Suppressor macrophage (primary cell): ENCODE results near the gene TIAM1.
A peak's percentile ranks its signal among the peaks of the same experiment; 100 is the strongest.

ENCODE experiments used
- DNase-seq, 4 experiments: peaks; one replicate each; pipeline ENCODE4 v3.0.0-alpha.2; 2020 to 2022

TIAM1 gene

GRCh38 chr21:31248598-31248997, 95.5 kb downstream of the TIAM1 start:
- DNase-seq: no peak

- DNase-seq: no peak
Observed at GRCh38 chr21:31243611-31244010, 100.5 kb downstream of the TIAM1 start.

GRCh38 chr21:31236528-31236927, 107.5 kb downstream of the TIAM1 start:
- DNase-seq: peak; percentile 41 to 65 (median 60)

- peak; percentile 19 to 43 (median 32) for DNase-seq
Observed at GRCh38 chr21:31235671-31236450, 108.2 kb downstream of the TIAM1 start.

DNA sequence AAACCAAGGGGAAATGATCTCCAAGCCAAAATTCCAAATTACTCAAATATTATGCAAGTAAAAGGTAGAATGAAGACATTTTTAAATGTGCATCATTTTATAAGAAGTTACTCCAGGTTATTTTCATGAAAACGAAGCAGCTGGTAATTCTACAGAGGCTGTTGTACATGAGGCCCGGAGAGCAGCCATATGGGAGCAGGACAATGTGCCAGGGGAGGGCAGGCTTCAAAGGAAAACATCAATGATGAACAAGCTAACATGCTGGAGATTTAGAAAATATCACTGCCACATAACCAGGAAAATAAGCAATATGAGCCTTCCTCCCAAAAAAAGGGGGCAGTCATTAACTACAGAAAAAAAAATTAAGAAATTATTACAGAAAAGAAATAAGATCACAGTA, 109.1 kb downstream of the TIAM1 start:
- DNase-seq: no peak

DNA sequence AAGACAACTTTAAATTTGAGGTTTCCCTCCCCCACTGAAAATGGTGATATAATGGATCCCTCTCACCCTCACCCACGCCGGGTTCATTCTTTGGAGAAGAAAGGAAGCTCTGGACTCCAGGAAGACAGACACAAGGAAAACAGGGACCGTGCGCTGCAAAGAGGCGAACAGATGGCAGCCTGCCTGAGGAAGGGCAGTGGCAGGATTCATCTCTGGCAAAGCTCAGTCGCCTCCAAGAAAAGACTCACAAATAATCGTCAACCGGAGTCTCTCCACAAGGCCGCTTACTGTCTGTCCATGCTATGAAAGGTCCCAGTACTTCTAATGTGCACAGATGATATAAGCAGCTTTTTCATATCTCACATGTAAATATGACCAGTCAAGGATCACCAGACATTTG, 110.3 kb downstream of the TIAM1 start:
- no peak for DNase-seq

DNA sequence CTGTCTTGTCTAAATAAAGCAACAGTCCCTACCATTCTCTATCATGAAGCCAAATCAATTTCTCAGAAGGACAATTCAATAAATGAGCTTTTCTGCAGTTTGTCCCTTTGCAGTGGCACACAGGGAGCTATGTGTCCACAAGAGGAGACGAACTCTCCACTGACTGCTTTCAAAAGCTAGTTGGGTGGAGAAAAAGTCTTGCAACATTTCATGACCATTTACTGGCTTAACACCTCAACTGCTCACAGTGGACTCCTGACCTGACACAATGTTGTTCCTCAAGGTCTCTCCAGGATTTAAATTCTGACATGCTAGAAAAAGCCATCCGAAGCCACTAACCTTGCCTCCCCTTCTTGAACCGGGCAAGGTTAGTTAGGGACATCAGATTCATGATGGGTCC, 111.7 kb downstream of the TIAM1 start:
- DNase-seq: no peak

DNA sequence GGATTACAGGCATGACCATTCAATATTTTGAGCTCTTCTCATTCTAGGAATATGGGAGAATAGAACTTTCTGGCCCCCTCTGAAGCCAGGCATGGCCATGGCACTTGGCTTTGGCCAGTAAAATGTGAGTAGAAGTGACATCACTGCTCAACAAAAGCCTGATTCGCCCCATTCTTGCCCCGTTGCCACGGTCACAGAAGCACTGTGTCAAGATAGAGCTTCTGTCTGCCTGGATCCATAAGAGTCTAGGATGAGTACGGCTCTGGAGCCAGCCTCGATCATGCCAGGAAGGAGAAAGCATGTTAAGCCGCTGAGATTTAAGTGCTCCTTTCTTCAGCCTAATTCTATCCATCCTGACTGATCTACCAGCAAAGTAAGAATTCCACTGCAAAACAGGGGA, 113.1 kb downstream of the TIAM1 start:
- no peak for DNase-seq

DNA sequence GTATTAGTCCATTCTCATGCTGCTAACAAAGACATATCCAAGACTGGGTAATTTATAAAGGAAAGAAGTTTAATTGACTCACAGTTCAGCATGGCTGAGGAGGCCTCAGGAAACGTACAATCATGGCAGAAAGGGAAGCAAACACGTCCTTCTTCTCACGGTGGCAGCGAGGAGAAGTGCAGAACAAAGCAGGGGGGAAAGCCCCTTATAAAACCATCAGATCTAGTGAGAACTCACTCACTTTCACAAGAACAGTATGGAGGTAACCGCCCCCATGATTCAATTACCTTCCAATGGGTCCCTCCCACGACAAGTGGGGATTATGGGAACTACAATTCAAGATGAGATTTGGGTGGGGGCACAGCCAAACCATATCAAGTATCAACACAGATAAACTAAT, 115.3 kb downstream of the TIAM1 start:
- DNase-seq: peak in 3 of 4 experiments; percentile 12 to 18 (median 14)

- no peak for DNase-seq
Observed at GRCh38 chr21:31225713-31226112, 118.3 kb downstream of the TIAM1 start.

- no peak for DNase-seq
Observed at GRCh38 chr21:31222142-31222541, 121.9 kb downstream of the TIAM1 start.

DNA sequence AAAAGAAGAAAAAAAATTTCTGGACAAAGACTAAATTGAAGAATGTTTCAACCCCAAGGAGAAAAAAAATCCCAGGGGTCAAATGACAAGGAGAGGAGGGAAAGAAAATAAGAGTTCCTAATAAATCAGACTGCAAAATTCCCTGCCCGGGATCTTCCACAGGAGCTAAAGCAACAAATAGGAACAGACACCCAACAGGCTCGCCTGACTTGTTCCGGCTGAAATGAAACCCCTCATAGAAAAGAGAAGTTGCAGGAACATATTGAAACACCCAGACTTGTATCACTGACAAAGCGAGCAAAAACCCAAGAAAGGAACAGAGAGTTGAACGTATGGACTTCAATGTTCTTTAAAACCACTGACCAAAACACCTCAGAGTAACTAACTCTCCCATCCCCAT, 123.0 kb downstream of the TIAM1 start:
- DNase-seq: peak; percentile 55 to 76 (median 64)

DNA sequence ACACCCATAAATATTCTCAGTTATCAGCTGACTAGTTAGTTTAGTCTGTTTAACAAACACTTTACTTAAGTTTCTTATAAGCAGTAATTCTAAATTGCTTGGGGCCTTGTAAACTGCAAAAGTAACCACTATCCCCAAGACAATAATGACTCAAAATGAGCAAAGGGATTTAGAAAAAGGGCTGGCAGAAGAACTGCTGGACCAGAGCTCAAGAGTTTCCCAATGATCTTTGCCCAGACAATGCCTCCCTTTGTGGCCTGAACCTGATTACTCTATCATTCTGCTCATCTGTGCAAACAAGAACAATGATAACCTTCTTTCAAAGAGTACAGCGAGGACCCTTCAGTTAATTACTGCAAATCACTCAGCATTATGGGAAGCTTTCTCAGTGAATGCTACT, 123.5 kb downstream of the TIAM1 start:
- peak in 2 of 4 experiments; percentile 11 to 20 for DNase-seq

- peak; percentile 60 to 83 (median 78) for DNase-seq
Observed at GRCh38 chr21:31218830-31219608, 125.0 kb downstream of the TIAM1 start.

DNA sequence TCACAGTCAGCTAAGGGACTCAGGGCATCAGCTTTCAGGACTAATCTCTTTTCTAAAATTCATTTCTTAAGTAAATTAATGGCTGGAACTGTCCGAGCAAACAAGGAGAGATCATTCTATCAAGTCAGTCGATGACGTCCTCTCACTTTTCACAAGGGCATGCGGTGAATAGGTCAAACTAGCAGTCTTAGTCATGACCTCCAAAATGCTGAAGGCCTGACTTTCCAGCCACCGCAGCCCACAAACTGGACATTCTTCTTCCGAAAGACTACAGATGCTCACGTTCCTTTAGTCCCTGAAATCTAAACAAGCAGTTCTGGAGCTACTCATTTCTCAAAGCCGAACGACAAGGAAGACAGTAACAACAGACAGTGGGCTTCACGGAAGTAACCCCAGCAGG, 127.9 kb downstream of the TIAM1 start:
- no peak for DNase-seq

DNA sequence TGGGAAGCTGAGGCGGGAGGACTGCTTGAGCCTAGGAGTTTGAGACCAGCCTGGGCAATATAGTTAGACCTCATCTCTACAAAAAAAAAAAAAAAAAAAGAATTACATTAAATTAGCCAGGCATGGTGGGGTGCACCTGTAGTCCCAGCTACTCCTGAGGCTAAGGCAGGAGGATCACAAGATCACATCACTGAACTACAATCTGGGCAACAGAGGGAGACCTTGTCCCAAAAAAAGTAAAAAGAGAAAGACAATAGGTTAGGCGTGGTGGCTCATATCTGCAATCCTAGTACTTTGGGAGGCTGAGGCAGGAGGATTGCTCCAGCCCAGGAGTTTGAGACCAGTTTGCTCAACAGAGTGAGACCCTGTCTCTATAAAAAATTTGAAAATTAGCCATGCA, 130.3 kb downstream of the TIAM1 start:
- no peak for DNase-seq

- no peak for DNase-seq
Observed at GRCh38 chr21:31211836-31212235, 132.2 kb downstream of the TIAM1 start.

DNA sequence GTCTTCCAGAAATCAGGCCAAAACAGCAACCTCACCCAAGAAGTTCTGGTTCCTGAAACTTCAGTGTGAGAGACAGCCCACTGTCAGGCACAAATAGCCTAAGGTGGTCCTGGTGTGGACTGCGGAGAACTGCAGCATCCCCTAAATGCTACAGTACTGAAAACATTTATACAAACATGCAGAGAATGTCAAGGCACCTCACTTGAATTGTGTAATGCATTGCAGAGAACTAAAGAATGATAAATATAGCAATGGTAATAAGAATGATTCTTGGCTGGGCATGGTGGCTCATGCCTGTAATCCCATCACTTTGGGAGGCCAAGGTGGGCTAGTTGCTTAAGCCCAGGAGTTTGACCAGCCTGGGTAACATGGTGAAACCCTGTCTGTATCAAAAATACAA, 138.6 kb downstream of the TIAM1 start:
- DNase-seq: no peak

DNA sequence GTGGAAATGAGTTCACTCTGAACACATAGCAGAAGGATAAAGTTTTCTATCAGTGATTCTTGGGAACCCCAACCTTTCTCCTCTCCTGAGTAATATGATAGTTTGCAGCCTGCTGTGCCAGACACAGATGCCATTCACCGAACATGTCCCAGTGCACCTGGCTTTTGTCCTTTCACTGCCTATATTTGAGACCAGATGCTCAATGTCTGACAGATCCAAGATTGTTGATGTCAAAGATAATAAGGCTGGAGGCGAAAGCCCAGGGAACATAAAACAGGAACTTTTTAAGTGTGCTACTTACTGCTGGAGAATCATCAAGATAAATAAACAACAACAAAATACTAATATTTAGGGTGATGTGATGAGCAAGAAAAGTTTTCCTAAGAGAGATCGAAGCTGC, 139.3 kb downstream of the TIAM1 start:
- no peak for DNase-seq

DNA sequence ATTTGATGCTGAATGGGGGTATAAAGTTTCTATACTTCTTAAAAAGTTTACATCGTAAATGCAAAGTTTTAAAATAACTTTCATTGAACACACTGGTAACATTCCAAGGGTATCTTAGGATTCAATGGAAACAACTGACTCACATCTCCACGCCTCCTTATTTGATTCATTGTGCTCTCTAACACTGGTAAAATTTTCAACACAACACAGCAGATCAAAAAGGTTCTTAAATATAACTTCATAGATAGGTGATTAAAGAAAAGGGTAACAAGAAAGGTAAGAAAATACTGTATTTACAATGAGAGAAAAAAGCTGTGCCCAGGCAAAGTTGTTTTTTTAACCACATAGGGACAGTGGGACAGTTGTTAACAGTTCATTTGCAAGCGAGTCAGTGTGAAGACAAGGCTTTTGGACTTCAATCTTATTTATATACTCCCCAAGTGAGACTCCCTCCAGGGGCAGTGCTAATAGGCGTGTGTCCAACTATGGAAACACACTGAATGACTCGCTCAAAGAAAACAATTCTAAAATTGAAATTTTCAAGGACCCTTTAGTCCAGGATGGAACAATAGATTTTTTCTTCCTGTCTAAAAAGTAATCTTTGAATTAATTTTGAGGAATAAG, 140.5 kb downstream of the TIAM1 start:
- DNase-seq: no peak

- DNase-seq: peak; percentile 79 to 95 (median 88)
Observed at GRCh38 chr21:31201548-31201947, 142.5 kb downstream of the TIAM1 start.

DNA sequence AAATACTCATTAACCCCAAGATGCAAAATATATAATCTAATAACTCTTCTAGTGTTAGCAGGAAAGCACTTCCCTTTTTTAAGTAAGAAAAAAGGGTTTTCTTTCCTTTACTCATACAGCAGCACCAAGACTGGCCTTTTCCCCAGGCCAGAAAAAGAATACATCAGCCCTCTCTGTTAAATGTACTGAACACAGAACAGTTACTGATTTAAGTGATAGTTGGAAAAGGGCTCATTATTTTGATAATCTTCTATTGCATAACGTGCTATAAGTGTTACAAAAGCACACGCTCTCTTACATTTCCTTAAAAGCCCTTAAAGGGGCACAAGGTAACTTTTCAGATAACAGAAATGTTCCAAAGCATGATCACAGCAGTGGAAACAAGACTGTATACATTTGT, 142.9 kb downstream of the TIAM1 start:
- peak; percentile 30 to 66 (median 46) for DNase-seq

DNA sequence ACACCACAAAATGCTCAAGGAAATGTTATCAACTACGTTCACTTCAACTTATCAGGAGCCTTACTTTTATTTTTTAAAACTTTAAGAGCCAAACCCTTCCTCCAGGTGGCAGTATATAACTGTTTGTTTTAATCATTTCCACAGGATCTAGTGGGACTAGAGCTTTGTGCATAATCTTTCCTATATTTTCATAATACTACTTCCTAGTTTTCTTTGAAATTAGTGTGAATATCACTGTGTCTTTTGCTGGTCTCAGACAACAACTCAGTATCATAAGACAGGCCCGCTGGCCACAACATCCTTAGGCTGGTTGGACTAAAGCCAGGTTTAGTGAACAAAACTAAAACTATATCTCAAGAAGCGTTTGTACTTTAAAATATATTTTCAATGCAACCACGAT, 145.5 kb downstream of the TIAM1 start:
- peak; percentile 74 to 90 (median 82) for DNase-seq

DNA sequence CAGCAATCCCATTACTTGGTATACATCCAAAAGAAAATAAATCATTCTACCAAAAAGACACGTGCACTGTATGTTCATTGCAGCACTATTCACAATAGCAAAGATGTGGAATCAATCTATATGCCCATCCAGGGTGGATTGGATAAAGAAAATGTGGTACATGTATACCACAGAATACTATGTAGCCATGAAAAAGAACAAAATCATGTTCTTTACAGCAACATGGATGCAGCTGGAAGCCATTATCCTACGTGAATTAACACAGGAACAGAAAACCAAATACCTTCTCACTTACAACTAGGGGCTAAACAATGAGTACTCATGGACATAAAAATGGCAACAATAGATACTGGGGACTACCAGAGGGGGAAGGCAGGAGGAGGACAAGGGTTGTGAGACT, 147.3 kb downstream of the TIAM1 start:
- DNase-seq: no peak
